Type B pancreatic cell (in vitro differentiated cells): ENCODE measurements around the gene PXT1. TPM values are rescaled to one million over a fixed set of nuclear protein-coding genes. Genes with fewer than 3 reads are reported as not detected.

Source experiments
- DNase-seq: peaks from one replicate; pipeline ENCODE4 v3.0.0; 2021; ENCODE audit warnings: mixed read lengths; ENCODE audit not compliant: unreplicated experiment; ENCODE audit errors: extremely low spot score
- H3K27ac Mint-ChIP-seq: 2 replicates; pipeline ENCODE4 v1.8.0; 2021; ENCODE audit warnings: mild to moderate bottlenecking, mixed read lengths
- H3K27me3 Mint-ChIP-seq: 2 replicates; pipeline ENCODE4 v1.8.0; 2021; ENCODE audit warnings: mixed read lengths
- H3K36me3 Mint-ChIP-seq: 2 replicates; pipeline ENCODE4 v1.8.0; 2021; ENCODE audit warnings: mixed read lengths
- H3K4me1 Mint-ChIP-seq: one replicate; pipeline ENCODE4 v1.8.0; 2021; ENCODE audit warnings: mixed read lengths; ENCODE audit not compliant: unreplicated experiment
- H3K4me3 Mint-ChIP-seq: 2 replicates; pipeline ENCODE4 v1.8.0; 2021; ENCODE audit warnings: mild to moderate bottlenecking, mixed read lengths
- H3K9me3 Mint-ChIP-seq: 2 replicates; pipeline ENCODE4 v1.8.0; 2021; ENCODE audit warnings: mixed read lengths
- CTCF ChIP-seq: fragments of 200-600 bp; sonication (generic); conservative IDR thresholded peaks from 2 replicates; pipeline ENCODE4 v1.5.0; 2021; ENCODE audit warnings: antibody characterized with exemption, mild to moderate bottlenecking
- total RNA-seq: library from RNA; stranded (reverse); gene quantifications from 2 replicates; pipeline ENCODE4 v1.2.1, GENCODE V29; 2021; ENCODE audit warnings: low replicate concordance

The PXT1 gene
- total RNA-seq, 1 donor from 2014 or later: 0.19 TPM

GRCh38 chr6:36371211-36371610 is 71.4 kb downstream of the PXT1 start:
- Mint-ChIP-seq H3K4me3 (no peak overlapping the region), H3K9me3 (no peaks in the 10 kb centered on the region), H3K27ac (no peak overlapping the region), H3K36me3 (no peaks in the 10 kb centered on the region), H3K4me1 (no peaks in the 10 kb centered on the region), H3K27me3 (peaks cover 14% of the 10 kb centered on the region)
- DNase-seq: no peak
- no peak for TF ChIP-seq CTCF

- Mint-ChIP-seq H3K27ac (no peak overlapping the region), H3K36me3 (no peaks in the 10 kb centered on the region), H3K27me3 (peaks cover 14% of the 10 kb centered on the region), H3K4me1 (no peaks in the 10 kb centered on the region), H3K9me3 (no peaks in the 10 kb centered on the region), H3K4me3 (no peak overlapping the region)
- no peak for DNase-seq
- no peak for TF ChIP-seq CTCF
Observed at GRCh38 chr6:36370638-36371037, 72.0 kb downstream of the PXT1 start.

GRCh38 chr6:36368921-36369865 is 73.5 kb downstream of the PXT1 start:
- DNase-seq: no peak
- no peaks in the 10 kb centered on the region for H3K9me3 Mint-ChIP-seq
- H3K36me3 Mint-ChIP-seq: no peaks in the 10 kb centered on the region
- no peak overlapping the region for H3K27ac Mint-ChIP-seq
- H3K4me3 Mint-ChIP-seq: no peak overlapping the region
- TF ChIP-seq CTCF: no peak
- H3K27me3 Mint-ChIP-seq: peaks cover 7% of the 10 kb centered on the region
- no peaks in the 10 kb centered on the region for H3K4me1 Mint-ChIP-seq

- H3K36me3 Mint-ChIP-seq: no peaks in the 10 kb centered on the region
- no peak for DNase-seq
- H3K27me3 Mint-ChIP-seq: peaks cover 7% of the 10 kb centered on the region
- no peak overlapping the region for H3K4me3 Mint-ChIP-seq
- H3K9me3 Mint-ChIP-seq: no peaks in the 10 kb centered on the region
- H3K27ac Mint-ChIP-seq: no peak overlapping the region
- no peak for TF ChIP-seq CTCF
- no peaks in the 10 kb centered on the region for H3K4me1 Mint-ChIP-seq
Observed at GRCh38 chr6:36368421-36368820, 74.2 kb downstream of the PXT1 start.

DNA sequence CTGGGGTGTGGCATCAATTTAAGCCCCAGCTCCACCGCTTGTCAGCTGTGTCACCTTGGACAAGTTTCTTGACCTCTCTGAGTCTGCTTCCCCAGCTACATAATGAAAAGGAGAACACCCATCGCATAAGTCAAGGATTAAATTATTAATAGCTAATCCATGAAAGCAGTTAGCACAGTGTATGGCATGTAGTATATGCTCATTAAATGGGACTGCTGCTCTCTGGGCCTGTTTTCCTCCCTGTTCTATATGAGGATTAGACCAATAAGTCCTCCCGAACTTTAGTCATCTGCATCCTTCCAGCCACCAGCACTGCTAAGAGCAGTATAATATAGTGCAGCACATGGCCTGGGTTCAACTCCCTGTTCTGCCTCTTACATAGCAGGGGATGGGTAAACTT is 74.9 kb downstream of the PXT1 start:
- TF ChIP-seq CTCF: no peak
- H3K27ac Mint-ChIP-seq: no peak overlapping the region

More for the DNA sequence above, 74.9 kb downstream of the PXT1 start:
- DNase-seq: no peak
- Mint-ChIP-seq H3K4me1 (no peaks in the 10 kb centered on the region), H3K27me3 (peaks cover 7% of the 10 kb centered on the region), H3K9me3 (no peaks in the 10 kb centered on the region), H3K36me3 (no peaks in the 10 kb centered on the region), H3K4me3 (no peak overlapping the region)
